H1 (cell line): ENCODE data around the gene DDOST. TPM values are rescaled to one million over a fixed set of nuclear protein-coding genes. Genes with fewer than 3 reads are reported as not detected.

ENCODE experiments used
- CHD1 ChIP-seq: IDR thresholded peaks from 2 replicates; pipeline ENCODE4 v1.6.1; 2012; ENCODE audit warnings: low read depth, low read length, improper control_type of control experiment
- polyA plus RNA-seq, 7 experiments: library from polyadenylated mRNA; depleted of rRNA in 3 of 7; stranded (reverse) in 5 of 7; unstranded in 2 of 7; fragments of >200 nt in 5 of 7; fragments of 200-250 nt in 2 of 7; gene quantifications; 1 replicate in 5 of 7; 2 replicates in 1 of 7; 4 replicates in 1 of 7; pipeline versions ENCODE4 v1.2.1 to v1.2.3, GENCODE V29; 2011 to 2013; ENCODE audit warnings: missing spikeins in 2 of 7, mixed read lengths in 2 of 7
- total RNA-seq: library from RNA; stranded (reverse); fragmentation: NEBNext Ultra II Directional; extraction: Animal tissue kit (Norgen Biotek cat#: 25700); gene quantifications from 2 replicates; pipeline ENCODE4 v1.2.1, GENCODE V29; 2021

DDOST gene
- total and polyA plus RNA-seq, 2 of the 8 experiments (the other 6 are each of a cell fraction or from before 2014, with no cell fraction given) = 253 to 336 TPM

- TF ChIP-seq CHD1 = no peak
Measured at GRCh38 chr1:20660847-20661206, 342 bp downstream of the DDOST start (continued).
